PC-3 (cell line): ENCODE data around the gene KRI1.

ENCODE experiments used
- CTCF ChIP-seq: fragments of 300-600 bp; sonication (generic); conservative IDR thresholded peaks from 2 replicates; pipeline ENCODE4 v1.5.1; 2017; ENCODE audit warnings: antibody characterized with exemption, low read depth, mild to moderate bottlenecking, low read length
- EZH2phosphoT487 ChIP-seq: fragments of 300-600 bp; sonication (generic); IDR thresholded peaks from 2 replicates; pipeline ENCODE4 v1.6.1; 2018; ENCODE audit warnings: mild to moderate bottlenecking, antibody characterized with exemption, low read length, borderline replicate concordance

DNA sequence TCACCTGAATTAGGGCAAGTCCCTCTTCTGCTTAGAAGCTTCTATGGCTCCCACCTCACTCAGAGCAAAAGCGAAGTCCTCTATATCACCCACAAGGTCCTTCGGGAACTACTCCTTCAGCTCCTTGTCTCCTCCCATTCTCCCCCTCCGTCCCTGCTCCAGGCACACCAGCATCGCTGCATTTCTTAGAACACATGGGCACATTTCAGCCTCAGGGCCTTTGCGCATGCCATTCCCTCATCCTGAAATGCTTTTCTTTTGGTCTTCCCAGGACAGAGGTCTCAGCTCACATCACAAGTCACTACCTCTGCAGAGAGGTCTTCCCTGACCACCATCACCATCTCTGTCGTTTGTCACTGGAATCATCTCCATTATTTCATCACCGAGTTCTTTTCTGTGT lies 52.6 kb downstream of the KRI1 start:
- TF ChIP-seq CTCF = no peak
- no peak for TF ChIP-seq EZH2phosphoT487
